ENCODE measurements around the gene ELP5.

DNA sequence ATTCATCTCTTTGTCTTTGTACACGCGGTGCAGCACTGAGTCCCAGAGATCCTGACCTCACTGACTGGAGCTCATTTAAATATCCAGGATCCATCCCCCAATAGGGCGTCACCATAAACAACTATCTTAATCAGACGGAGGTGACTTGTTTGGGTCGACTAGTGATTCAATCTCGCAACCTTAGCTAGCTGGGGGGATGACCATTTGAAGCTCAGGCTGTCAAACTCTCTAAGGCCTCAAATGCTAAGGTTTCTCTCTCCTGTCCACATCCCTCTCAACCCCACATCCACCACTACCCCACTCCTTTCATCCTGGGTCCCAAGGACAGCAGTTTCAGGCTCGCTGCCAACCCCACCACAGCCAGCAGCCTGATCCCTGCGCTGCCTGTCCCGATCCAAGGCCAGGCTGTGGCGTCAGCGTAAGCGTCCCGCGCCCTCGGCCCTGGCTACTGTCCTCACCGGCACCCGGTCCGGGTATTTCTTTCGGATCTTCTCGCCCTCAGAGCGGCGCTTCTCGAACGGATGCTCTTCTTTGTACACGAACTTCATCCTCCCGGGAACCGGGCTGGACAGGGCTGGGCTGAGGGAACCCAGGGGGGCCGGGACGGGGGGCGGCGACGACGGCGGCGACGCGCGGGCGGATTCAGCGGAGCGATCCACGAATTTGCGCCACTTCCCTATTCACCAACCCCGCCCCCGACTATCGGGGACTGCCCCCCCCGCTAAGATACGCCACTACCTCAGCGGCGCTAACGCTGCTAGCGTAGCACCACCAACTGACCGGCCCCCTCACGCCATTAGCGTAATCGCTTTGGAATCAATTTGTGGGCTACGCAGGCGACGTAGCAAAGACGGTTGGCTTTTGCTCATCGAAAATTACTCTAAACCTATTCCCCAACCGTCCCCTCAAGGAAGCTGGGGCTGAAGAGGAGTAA is 10.0 kb upstream of the ELP5 start, which contains the start of gene GABARAP:
- TF ChIP-seq, protein P1, sequence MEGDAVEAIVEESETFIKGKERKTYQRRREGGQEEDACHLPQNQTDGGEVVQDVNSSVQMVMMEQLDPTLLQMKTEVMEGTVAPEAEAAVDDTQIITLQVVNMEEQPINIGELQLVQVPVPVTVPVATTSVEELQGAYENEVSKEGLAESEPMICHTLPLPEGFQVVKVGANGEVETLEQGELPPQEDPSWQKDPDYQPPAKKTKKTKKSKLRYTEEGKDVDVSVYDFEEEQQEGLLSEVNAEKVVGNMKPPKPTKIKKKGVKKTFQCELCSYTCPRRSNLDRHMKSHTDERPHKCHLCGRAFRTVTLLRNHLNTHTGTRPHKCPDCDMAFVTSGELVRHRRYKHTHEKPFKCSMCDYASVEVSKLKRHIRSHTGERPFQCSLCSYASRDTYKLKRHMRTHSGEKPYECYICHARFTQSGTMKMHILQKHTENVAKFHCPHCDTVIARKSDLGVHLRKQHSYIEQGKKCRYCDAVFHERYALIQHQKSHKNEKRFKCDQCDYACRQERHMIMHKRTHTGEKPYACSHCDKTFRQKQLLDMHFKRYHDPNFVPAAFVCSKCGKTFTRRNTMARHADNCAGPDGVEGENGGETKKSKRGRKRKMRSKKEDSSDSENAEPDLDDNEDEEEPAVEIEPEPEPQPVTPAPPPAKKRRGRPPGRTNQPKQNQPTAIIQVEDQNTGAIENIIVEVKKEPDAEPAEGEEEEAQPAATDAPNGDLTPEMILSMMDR (IDR thresholded peaks at IDR 0.05 in 4 of 5, conservative IDR thresholded peaks at IDR 0.05 in 1 of 5), result no peak
- peak; percentile 81 to 86 for TF ChIP-seq POLR2A (IDR thresholded peaks at IDR 0.05)

All from gastrocnemius medialis (tissue), 4 donors.